Right ventricle myocardium superior (tissue), 1 donor: ENCODE results near the gene CLDN14. TPM values are rescaled to one million over a fixed set of nuclear protein-coding genes. Genes with fewer than 3 reads are reported as not detected.
"Not testable (repeated sequence)": the region's sequence is repeated elsewhere in the genome, so short reads cannot be mapped to it uniquely, and the experiment has no call there.

ENCODE experiments used
- ATAC-seq: fragments of 200-7000 bp; cut with Tn5 transposase; one replicate; pipeline ENCODE4 v1.9.1; 2020; ENCODE audit warnings: mild to moderate bottlenecking; ENCODE audit not compliant: poor library complexity
- DNase-seq: peaks from one replicate; pipeline ENCODE4 v3.0.0-alpha.2; 2020
- intact Hi-C: fragments of 100-400 bp; cut with DNase I; formaldehyde crosslinking; loops from one replicate; pipeline ENCODE4 v1.11.2; 2022
- total RNA-seq: library from RNA; stranded (reverse); fragmentation: NEBNext Ultra II Directional; extraction: Animal tissue kit (Norgen Biotek cat#: 25700); gene quantifications from one replicate; pipeline ENCODE4 v1.2.1, GENCODE V29; 2021
- donor health status: DM: no; HTN: yes; CAD: no; lungs with severe emphysema.

Gene CLDN14
- total RNA-seq, 1 donor from 2014 or later: not detected

GRCh38 chr21:36477559-36477958, 2.4 kb downstream of the CLDN14 start:
- intact Hi-C loops: no loop called here
- no peak for DNase-seq
- ATAC-seq: peak; percentile 43

- ATAC-seq (peak; percentile 38), DNase-seq (no peak)
- intact Hi-C loops: no loop called here
These were observed 2.9 kb downstream of the CLDN14 start for GRCh38 chr21:36477001-36477400.

- intact Hi-C loops, ATAC-seq, DNase-seq: not testable (repeated sequence)
These were observed 3.4 kb downstream of the CLDN14 start for GRCh38 chr21:36476541-36476940.

GRCh38 chr21:36474591-36474990, 5.3 kb downstream of the CLDN14 start:
- no peak for DNase-seq
- intact Hi-C loops: no loop called here

GRCh38 chr21:36473203-36473602, 6.7 kb downstream of the CLDN14 start:
- no peak for ATAC-seq
- intact Hi-C loops: no loop called here
- DNase-seq: no peak

More at GRCh38 chr21:36474591-36474990, 5.3 kb downstream of the CLDN14 start:
- no peak for ATAC-seq

GRCh38 chr21:36472377-36472776, 7.5 kb downstream of the CLDN14 start:
- intact Hi-C loops: no loop called here
- DNase-seq (no peak), ATAC-seq (no peak)

GRCh38 chr21:36471254-36471723, 8.6 kb downstream of the CLDN14 start:
- no peak for ATAC-seq
- DNase-seq: no peak
- intact Hi-C loops: no loop called here

- intact Hi-C loops: no loop called here
- DNase-seq (no peak), ATAC-seq (no peak)
These were observed 9.6 kb downstream of the CLDN14 start for GRCh38 chr21:36470294-36470693.

GRCh38 chr21:36466061-36466511, 13.8 kb downstream of the CLDN14 start:
- intact Hi-C loops: no loop called here
- DNase-seq (no peak), ATAC-seq (no peak)

GRCh38 chr21:36465478-36465877, 14.4 kb downstream of the CLDN14 start:
- ATAC-seq (no peak), DNase-seq (no peak)
- intact Hi-C loops: no loop called here

- ATAC-seq (no peak), DNase-seq (no peak)
- intact Hi-C loops: no loop called here
These were observed 15.3 kb downstream of the CLDN14 start for GRCh38 chr21:36464590-36464989.

GRCh38 chr21:36463991-36464390, 15.9 kb downstream of the CLDN14 start:
- DNase-seq (no peak), ATAC-seq (no peak)
- intact Hi-C loops: no loop called here

GRCh38 chr21:36463204-36463603, 16.7 kb downstream of the CLDN14 start:
- ATAC-seq: no peak
- no peak for DNase-seq
- intact Hi-C loops: no loop called here

- DNase-seq (no peak), ATAC-seq (no peak)
- intact Hi-C loops: no loop called here
These were observed 17.9 kb downstream of the CLDN14 start for GRCh38 chr21:36461918-36462486.

- ATAC-seq: no peak
- no peak for DNase-seq
- intact Hi-C loops: no loop called here
These were observed 18.5 kb downstream of the CLDN14 start for GRCh38 chr21:36461277-36461917.

- no peak for ATAC-seq
- no peak for DNase-seq
- intact Hi-C loops: no loop called here
These were observed 19.1 kb downstream of the CLDN14 start for GRCh38 chr21:36460866-36461265.

- ATAC-seq: no peak
- intact Hi-C loops: no loop called here
- no peak for DNase-seq
These were observed 20.8 kb downstream of the CLDN14 start for GRCh38 chr21:36459098-36459497.

GRCh38 chr21:36456729-36457414, 23.1 kb downstream of the CLDN14 start:
- intact Hi-C loops: no loop called here
- ATAC-seq (no peak), DNase-seq (no peak)

- intact Hi-C loops: no loop called here
- no peak for DNase-seq
- ATAC-seq: no peak
These were observed 25.2 kb downstream of the CLDN14 start for GRCh38 chr21:36454706-36455105.

- no peak for ATAC-seq
- intact Hi-C loops: no loop called here
These were observed 25.8 kb downstream of the CLDN14 start for GRCh38 chr21:36454093-36454531.

More at GRCh38 chr21:36454093-36454531, 25.8 kb downstream of the CLDN14 start:
- no peak for DNase-seq
